ENCODE data around the gene CUL4B. TPM values are rescaled to one million over a fixed set of nuclear protein-coding genes. Genes with fewer than 3 reads are reported as not detected.

The CUL4B gene
- total RNA-seq, 1 experiment from 2014 or later: 29.5 TPM

DNA sequence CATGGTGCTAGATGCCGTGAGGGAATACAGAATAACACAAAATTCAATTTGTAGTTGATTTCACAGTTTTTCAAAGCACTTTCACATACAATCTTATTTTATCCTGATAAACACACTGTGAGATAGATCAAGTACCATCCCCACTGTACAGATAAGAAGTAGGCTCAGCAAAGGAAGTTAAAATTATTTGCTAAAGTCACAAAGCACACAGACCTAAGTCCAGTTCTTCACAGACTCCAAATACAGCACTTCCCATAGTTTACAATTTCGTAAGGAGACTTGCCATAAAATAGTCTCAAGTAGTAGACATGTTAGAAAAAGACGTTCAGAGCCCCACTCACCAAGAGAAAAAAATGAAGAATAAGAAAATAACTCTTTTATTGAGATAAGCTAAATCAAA, 7.8 kb upstream of the CUL4B start:
- POLR2A ChIA-PET: interaction anchor here (0.7 to 2.9 kb wide), 3 partner anchors 10 to 777 kb away, joined by 3 to 16 read pairs (median 4); partner anchors contain the start of genes MCTS1 and RPL39
- H3K27me3 Mint-ChIP-seq (ENCODE audit: insufficient read depth, unreplicated experiment): peaks cover 11% of the 10 kb centered on the region
- intact Hi-C loops (cut with micrococcal nuclease): no loop called here
- peaks cover 5% of the 10 kb centered on the region for H3K36me3 Mint-ChIP-seq (ENCODE audit: insufficient read depth, unreplicated experiment)
- H3K27ac Mint-ChIP-seq (ENCODE audit: low read depth, unreplicated experiment): no peak overlapping the region
- H3K4me3 Mint-ChIP-seq (ENCODE audit: unreplicated experiment): no peak overlapping the region
- DNase-seq (ENCODE audit: unreplicated experiment): no peak
- TF ChIP-seq, protein P1, sequence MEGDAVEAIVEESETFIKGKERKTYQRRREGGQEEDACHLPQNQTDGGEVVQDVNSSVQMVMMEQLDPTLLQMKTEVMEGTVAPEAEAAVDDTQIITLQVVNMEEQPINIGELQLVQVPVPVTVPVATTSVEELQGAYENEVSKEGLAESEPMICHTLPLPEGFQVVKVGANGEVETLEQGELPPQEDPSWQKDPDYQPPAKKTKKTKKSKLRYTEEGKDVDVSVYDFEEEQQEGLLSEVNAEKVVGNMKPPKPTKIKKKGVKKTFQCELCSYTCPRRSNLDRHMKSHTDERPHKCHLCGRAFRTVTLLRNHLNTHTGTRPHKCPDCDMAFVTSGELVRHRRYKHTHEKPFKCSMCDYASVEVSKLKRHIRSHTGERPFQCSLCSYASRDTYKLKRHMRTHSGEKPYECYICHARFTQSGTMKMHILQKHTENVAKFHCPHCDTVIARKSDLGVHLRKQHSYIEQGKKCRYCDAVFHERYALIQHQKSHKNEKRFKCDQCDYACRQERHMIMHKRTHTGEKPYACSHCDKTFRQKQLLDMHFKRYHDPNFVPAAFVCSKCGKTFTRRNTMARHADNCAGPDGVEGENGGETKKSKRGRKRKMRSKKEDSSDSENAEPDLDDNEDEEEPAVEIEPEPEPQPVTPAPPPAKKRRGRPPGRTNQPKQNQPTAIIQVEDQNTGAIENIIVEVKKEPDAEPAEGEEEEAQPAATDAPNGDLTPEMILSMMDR (IDR thresholded peaks at IDR 0.05; ENCODE audit: unreplicated experiment): no peak
- no peaks in the 10 kb centered on the region for H3K9me3 Mint-ChIP-seq (ENCODE audit: unreplicated experiment)
- no peaks in the 10 kb centered on the region for H3K4me1 Mint-ChIP-seq (ENCODE audit: insufficient read depth, unreplicated experiment)
- CTCF ChIA-PET: interaction anchor here (0.6 to 0.7 kb wide), 2 partner anchors 16 to 186 kb away, joined by 5 to 6 read pairs; no protein-coding TSS in a partner anchor
- no TSS peak for BruUV-seq (replicated peaks)

DNA sequence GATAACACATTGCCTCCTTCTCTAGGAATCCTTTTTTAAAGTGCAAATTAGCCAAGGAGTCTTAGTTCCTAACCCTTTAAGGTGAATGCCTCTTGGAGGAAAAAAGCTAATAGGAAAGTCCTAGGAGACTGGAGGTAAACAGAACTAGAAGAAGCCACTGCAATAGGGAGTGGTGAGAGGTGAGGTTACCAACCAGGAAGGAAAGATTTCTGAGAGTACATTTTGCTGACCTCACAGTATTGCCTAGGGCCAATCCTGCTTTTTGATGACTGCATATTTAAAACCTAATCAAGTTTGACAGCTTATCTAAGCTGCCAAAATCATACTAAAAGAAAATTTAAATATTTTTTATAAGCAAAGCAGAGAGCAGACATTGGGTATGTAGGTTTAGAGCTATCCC, 7.3 kb upstream of the CUL4B start:
- H3K9me3 Mint-ChIP-seq (ENCODE audit: unreplicated experiment): no peaks in the 10 kb centered on the region
- H3K27ac Mint-ChIP-seq (ENCODE audit: low read depth, unreplicated experiment): no peak overlapping the region

DNA sequence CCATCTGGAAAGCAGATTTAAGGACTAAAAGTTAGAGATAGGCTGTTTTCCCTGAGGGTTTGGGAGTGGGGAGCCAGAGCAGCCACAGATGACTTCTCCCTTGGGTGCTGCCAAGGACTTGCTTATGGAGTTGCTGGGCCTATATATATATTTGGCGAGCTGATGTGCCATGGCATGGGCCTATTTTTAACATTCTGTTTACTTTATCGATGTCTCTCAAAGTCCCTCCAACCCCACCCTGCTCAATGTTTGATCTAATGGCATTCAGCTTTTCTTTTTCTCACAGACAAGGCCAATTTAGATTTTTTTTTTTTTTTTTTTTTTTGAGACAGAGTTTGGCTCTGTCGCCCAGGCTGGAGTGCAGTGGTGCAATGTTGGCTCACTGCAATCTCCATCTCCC, 6.1 kb upstream of the CUL4B start:
- no peak for DNase-seq (ENCODE audit: unreplicated experiment)
- H3K27ac Mint-ChIP-seq (ENCODE audit: low read depth, unreplicated experiment): no peak overlapping the region
- ChIA-PET POLR2A (interaction anchor here (0.6 to 2.9 kb wide), 4 partner anchors 13 to 63 kb away, joined by 3 to 16 read pairs (median 4); partner anchors contain the start of gene MCTS1), CTCF (interaction anchor here (0.6 kb wide), 1 partner anchor 21 kb away, joined by 4 read pairs; no protein-coding TSS in a partner anchor)
- intact Hi-C loops (cut with micrococcal nuclease): no loop called here
- no TSS peak for BruUV-seq (replicated peaks)
- H3K9me3 Mint-ChIP-seq (ENCODE audit: unreplicated experiment): no peaks in the 10 kb centered on the region
- TF ChIP-seq, protein P1 (IDR thresholded peaks at IDR 0.05; ENCODE audit: unreplicated experiment): no peak
- H3K36me3 Mint-ChIP-seq (ENCODE audit: insufficient read depth, unreplicated experiment): peaks cover 5% of the 10 kb centered on the region
- H3K4me3 Mint-ChIP-seq (ENCODE audit: unreplicated experiment): no peak overlapping the region
- H3K4me1 Mint-ChIP-seq (ENCODE audit: insufficient read depth, unreplicated experiment): peaks cover 6% of the 10 kb centered on the region
- peaks cover 18% of the 10 kb centered on the region for H3K27me3 Mint-ChIP-seq (ENCODE audit: insufficient read depth, unreplicated experiment)

More for the DNA sequence above, 7.3 kb upstream of the CUL4B start:
- peak; percentile 14 for DNase-seq (ENCODE audit: unreplicated experiment)
- Mint-ChIP-seq H3K4me3 (ENCODE audit: unreplicated experiment) (no peak overlapping the region), H3K4me1 (ENCODE audit: insufficient read depth, unreplicated experiment) (no peaks in the 10 kb centered on the region), H3K27me3 (ENCODE audit: insufficient read depth, unreplicated experiment) (peaks cover 13% of the 10 kb centered on the region), H3K36me3 (ENCODE audit: insufficient read depth, unreplicated experiment) (peaks cover 5% of the 10 kb centered on the region)
- no TSS peak for BruUV-seq (replicated peaks)
- ChIA-PET POLR2A (interaction anchor here (0.7 to 2.9 kb wide), 4 partner anchors 9 to 777 kb away, joined by 3 to 16 read pairs (median 4); partner anchors contain the start of genes MCTS1 and RPL39), CTCF (no interaction called here)
- intact Hi-C loops (cut with micrococcal nuclease): no loop called here
- TF ChIP-seq, protein P1 (IDR thresholded peaks at IDR 0.05; ENCODE audit: unreplicated experiment): no peak

DNA sequence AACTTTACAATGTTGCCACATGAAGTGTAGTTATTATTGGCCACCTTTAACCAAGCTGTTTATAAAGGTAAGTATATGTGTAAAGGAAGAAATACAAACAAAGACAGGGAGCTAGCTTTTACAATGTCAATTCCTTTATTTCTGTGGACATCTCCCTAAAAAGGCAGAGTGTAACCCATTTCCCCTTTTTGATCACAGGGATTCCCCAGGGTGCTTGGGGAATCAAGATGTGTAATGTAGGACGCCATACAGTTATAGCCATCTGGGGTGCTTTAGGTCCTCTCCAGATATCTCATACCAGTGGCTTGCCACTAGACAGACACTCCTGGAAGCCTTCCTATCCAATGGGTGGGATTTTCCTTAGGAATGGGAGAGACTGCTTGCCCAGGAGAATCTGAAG, 4.2 kb upstream of the CUL4B start:
- Mint-ChIP-seq H3K27me3 (ENCODE audit: insufficient read depth, unreplicated experiment) (peaks cover 13% of the 10 kb centered on the region), H3K36me3 (ENCODE audit: insufficient read depth, unreplicated experiment) (peaks cover 12% of the 10 kb centered on the region), H3K9me3 (ENCODE audit: unreplicated experiment) (no peaks in the 10 kb centered on the region), H3K4me1 (ENCODE audit: insufficient read depth, unreplicated experiment) (peaks cover 6% of the 10 kb centered on the region), H3K4me3 (ENCODE audit: unreplicated experiment) (no peak overlapping the region), H3K27ac (ENCODE audit: low read depth, unreplicated experiment) (no peak overlapping the region)
- BruUV-seq (replicated peaks): no TSS peak
- ChIA-PET POLR2A (no interaction called here), CTCF (no interaction called here)
- no peak for DNase-seq (ENCODE audit: unreplicated experiment)
- intact Hi-C loops (cut with micrococcal nuclease): no loop called here
- TF ChIP-seq, protein P1 (IDR thresholded peaks at IDR 0.05; ENCODE audit: unreplicated experiment): no peak
